Measurements from ENCODE around the gene ROR1.
"Not testable (repeated sequence)": the region's sequence is repeated elsewhere in the genome, so short reads cannot be mapped to it uniquely, and the experiment has no call there.

The ROR1 gene

DNA sequence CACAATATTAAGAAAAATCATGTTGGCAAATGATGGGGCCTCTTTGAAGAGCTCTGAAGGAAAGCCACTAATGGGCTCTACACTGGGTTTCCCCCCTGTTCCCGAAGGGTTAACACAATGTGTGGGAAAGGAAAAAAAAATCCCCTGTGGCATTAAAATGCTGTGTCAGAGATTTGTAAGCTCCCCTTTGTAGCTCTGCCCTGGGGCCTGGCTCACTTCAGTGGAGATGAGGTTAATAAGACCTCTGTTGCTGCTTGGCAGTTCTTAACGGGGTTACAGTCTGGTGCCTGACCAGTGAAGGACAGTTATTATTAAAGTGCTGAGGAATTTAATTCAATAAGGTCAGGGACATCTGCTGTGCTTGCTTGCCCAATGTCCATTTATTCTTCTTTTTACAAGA lies 299.9 kb downstream of the ROR1 start:
- DNase-seq = no peak

- no peak for DNase-seq
Observed at GRCh38 chr1:64074767-64075166, 300.9 kb downstream of the ROR1 start.

GRCh38 chr1:64077281-64077940 lies 303.6 kb downstream of the ROR1 start:
- DNase-seq = no peak

DNA sequence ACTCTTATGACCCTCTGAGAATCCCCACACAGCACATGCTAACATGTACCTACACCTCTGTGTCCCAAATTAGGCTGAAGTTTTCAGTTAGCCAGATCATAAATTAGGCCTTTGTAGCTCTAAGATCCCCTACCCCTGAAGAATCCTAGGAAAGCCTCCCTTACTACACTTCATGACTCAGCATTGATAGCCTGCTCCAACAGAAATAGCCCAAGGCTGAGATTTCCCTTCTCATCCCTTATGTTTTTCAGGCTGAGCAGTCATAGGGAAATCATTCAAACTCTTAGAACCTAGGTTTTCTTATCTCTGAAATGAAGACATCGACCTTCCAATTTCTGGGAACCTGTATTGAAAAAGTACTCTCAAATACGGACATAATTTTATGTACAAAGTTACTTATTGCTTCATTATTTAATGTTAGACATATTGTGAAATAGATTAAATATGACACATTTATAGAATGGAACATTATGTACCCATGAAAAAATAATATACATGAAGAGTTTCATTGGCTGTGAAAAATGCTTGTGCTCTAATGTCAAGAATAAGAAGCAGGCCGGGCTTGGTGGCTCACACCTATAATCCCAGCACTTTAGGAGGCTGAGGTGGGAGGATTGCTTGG lies 307.2 kb downstream of the ROR1 start:
- no peak for DNase-seq

DNA sequence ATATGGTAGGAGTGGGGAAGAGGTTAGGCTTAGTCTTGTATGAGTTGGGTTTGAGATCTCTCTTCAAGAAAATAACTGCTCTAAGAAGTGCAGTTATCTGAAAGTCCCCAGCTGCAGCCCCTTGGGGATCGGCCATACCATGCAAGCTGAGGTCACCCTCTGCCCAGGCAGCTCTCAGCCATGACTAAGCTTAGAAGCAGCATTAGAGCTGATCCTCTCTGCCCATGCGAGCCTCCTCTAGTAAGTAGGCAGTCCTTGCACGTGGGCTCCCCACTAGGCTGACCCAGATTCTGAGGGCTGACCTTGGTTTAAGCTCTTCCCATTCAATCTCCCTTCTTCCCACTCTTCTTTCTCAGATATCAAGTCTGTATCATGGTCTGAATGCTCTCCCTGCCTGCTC lies 308.6 kb downstream of the ROR1 start:
- no peak for DNase-seq

DNA sequence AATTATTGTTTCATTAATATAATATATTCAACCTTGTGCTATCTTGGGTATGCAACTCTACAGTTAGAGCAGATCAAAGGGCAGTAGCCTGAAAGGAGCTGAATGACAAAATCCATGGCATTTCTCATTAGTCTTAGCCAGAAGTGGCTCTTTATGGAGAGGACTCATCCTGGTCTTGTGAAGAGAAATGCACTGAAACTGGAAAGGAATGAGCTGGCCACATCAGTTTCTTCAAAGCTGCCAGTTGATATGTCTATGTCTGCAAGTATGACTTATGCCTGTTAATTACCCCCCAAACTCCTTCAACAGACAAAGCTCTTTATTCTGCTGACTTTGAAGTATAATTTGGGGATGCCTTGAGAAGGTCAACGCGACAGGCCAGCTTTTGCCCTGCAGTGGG lies 310.6 kb downstream of the ROR1 start:
- no peak for DNase-seq

DNA sequence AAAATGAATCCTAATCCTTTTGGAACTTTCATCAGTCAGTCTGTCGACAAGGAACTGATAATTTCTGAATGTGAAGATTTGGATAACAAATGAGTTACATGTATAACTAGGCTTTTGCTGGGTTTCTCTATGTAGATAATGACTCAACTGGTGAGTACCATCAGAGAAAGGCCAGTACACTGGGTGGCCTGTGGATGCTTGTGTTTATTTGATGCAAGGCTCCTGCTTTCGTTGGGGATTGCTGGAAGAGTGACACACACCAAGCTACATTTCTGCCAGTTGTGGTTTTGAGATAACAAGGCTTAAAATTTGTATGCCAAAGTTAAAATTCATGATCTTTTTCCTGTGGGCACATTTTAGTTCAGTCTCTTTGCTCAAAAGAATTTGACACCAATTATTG lies 314.0 kb downstream of the ROR1 start:
- no peak for DNase-seq

DNA sequence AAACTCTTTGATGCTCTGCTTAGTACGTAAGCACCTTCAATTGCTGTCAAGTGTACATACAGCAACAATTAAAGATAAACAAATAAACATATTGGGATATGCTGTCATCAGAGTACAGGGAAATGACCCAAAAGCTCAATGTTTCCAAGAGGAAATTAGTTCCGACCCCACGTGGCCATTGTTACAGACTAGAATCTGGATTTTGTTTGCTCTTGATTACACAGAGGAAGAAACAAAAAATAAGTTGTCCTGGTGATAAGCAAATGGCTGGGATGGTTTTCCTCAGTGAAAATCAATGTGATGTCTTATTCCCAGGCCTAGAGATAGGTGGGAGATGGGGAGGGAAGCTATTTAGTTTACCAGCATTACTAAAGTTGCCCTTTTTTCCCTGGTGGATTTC lies 316.6 kb downstream of the ROR1 start:
- no peak for DNase-seq

DNA sequence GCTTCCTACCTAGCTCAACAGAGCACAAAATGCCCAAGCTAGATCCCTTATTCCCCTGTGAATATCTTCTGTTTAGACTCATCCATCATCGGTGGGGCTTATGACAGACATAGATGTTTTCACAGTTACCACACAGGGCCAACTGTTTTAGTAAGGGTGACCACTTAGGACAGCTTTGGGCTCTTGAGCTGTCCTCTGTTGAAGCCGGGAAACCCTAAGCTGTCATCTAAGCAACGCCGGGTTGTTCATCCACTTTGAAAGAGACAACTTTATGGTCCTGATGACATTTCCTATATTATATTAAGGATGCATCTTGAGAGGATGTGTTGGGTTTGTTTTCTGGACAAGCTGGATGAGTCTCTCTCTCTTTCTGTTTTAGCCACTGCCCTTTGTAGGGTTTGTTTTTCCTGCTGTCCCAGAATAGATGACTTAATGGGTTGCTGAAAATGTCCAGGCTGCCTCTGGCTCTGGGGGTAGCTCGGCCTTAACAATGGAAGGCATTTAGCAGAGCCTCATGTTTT lies 319.1 kb downstream of the ROR1 start:
- DNase-seq = no peak

- no peak for DNase-seq
Observed at GRCh38 chr1:64093941-64094340, 320.1 kb downstream of the ROR1 start.

- DNase-seq = no peak
Observed at GRCh38 chr1:64095832-64096231, 322.0 kb downstream of the ROR1 start.

GRCh38 chr1:64097859-64098258 lies 324.0 kb downstream of the ROR1 start:
- DNase-seq = no peak

DNA sequence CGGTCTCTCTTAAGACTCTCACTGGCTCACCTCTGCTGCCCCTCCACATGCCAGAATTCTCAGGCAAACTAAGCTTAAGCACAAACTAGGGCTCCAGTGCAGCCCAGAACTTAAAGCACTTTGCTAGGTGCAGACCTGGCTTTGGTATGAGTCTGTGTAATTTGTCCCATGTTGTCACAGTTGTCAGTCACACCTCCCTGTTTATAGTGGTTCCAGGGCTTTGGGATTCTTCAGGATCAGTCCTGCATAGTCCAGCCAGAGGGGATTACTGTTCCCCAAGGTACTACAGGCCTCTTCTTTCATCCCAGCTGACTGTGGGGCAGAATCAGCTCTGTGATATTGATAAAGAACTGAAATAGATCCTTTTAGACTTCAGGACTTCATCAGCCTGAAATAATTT lies 324.6 kb downstream of the ROR1 start:
- DNase-seq = no peak

- DNase-seq = no peak
Observed at GRCh38 chr1:64098846-64099582, 325.2 kb downstream of the ROR1 start.

GRCh38 chr1:64100791-64101190 lies 327.0 kb downstream of the ROR1 start:
- no peak for DNase-seq

- DNase-seq = not testable (repeated sequence)
Observed at GRCh38 chr1:64104585-64104984, 330.8 kb downstream of the ROR1 start.

DNA sequence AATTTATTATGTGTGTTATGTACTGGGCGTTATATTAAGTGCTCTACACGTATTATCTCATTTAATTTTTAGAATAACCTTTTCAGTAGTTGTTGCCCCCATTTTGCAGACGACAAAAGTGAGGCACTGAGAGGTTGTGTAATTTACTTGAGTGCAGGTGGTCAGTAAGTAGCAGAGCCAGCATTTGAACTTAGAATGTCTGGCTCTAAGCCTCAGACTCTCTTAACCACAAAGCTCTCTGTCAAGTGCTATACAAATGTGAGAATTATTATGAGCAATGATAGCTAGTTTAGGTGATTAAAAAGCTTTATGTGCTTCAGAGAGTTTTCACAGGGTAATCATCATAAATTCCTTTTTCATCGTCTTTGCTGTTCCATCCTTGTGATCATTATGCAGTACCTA lies 333.3 kb downstream of the ROR1 start:
- DNase-seq = no peak

DNA sequence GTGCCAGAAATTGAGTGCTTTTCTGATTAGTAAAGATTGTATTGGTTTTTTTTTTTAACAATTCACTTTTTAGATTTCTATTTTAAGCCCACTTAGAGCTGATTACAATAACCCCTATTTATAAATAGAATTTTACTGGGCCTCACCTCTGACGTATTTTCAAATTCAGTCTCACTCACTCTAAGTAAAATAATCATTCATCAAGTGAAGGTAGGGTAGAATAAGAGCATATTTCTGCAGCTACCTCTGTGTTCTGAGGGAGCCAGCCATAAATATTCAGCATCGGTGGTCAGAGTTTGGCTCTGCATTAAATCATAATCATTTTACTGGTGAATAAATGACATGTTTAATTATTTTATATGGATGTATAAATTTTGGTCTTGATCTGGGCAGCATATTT lies 333.8 kb downstream of the ROR1 start:
- no peak for DNase-seq

DNA sequence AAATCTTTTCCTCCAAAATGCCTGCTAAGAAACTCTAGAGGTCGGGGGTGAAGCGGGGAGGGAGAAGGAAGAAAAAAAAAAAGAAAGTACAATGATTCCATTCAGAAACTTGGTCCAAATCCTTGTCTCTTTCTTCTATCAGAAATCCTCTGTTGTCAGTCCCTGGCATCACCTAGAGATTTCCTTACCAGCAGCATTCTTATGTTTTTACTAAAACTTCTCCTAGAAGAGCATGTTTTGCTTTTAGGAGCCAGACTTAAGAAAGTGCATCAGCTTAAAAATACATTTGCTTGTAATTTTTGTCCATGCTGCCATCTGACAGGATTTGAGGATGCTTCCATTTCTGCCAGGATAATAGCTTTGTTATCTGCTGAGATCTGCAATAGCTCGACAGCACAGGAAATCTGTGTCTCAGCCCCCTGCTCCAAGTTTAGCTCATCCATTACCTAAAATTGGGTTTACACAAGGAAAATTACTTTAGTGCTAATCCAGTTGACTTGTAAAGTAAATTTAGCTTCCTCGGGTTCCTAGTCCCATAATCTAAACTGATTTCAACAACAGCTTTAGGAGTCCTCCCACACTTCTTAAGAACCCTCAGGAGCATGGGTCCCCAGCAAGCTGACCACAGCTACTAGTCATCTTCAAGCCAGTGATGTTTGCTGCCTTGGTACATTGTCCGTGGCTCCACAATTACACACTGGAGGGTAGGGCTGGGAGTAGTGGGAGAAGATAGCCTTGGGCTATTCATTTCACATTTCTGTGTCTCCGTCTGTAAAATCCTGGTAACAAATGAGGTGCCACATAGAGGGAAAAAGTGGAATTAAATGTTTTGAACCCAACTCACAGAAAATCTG lies 337.3 kb downstream of the ROR1 start:
- no peak for DNase-seq

DNA sequence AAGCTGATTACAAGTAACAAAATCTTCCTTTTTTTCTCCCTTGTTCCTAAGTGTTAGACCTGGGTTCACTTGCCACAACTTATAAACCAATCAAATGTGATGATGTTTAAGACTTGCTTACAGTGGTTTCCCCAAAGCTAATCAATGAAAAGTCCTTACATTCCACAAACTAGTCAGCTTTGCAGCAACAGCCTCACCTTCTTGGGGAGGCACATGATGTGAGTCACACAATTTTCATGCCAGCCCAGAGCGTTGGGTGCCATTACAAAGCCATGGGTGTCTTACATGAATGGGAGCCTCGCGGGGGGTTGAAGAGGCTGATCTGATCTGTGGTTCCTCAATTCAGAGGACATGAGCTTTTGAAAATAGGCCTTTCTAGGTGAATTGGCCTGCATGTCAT lies 338.0 kb downstream of the ROR1 start:
- DNase-seq = no peak

- DNase-seq = no peak
Observed at GRCh38 chr1:64112281-64112680, 338.5 kb downstream of the ROR1 start.

DNA sequence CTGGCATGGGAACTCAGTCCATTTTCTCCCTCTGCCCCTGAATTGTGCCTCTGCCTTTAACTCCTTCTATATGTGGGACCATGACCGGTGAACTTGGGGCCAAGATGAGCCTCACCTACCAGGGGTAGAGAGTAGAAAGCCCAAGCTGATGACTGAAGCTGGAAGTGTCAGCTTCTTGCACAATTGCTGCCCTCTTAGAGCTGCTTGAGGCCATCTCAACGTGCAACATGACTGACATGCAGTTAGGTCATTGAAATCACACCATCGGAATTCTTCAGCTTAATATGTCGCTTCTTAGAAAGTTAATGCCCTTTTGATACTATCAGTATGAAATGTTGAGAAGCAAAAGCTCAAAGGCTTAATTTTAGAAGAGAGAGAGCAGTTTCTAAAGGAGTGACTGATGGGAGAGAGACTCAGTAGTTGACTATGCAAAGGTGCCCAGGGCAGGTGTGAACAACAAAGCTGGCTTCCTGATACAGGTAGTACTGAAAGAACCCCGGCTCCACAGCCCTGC lies 340.3 kb downstream of the ROR1 start:
- no peak for DNase-seq

DNA sequence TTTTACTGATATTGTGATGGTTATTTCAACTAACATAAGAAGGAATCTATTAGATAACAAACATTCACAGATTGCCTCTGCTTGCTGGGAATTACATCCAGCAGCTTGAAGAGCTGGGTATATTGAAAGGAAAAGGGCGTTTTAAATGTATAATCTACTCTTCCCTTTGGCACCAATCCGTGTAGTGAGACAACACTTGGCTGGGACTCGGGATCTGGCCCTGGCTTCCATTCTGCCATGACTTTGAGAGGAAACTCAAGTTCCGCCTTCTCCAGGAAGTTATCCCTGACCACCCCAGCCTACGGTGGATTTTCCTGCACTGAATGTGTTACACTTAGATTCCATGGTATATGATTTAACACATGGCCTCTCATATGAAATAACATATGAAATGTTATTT lies 342.7 kb downstream of the ROR1 start:
- no peak for DNase-seq
